AG04450 (cell line): Measurements from ENCODE around the gene STXBP5. TPM values are rescaled to one million over a fixed set of nuclear protein-coding genes. Genes with fewer than 3 reads are reported as not detected.

ENCODE experiments used
- CTCF ChIA-PET: fragments of 300-600, 350-600 bp; formaldehyde crosslinking; extraction: SDS; loops from one replicate; lab custom pipeline; 2022; ENCODE audit warnings: antibody characterized with exemption, inconsistent platforms; lab: Charles Lee
- POLR2A ChIA-PET: fragments of 350-600 bp; formaldehyde crosslinking; extraction: SDS; loops from one replicate; lab custom pipeline; 2021; ENCODE audit warnings: antibody characterized with exemption, inconsistent platforms; lab: Yijun Ruan, JAX
- DNase-seq: peaks from one replicate; pipeline ENCODE4 v3.0.0-alpha.2; 2011; ENCODE audit warnings: low read depth, low spot score
- H3K27ac ChIP-seq: one replicate; pipeline ENCODE4 v1.5.1; 2012; ENCODE audit warnings: low read depth, low read length, control low read depth
- H3K27me3 ChIP-seq: one replicate; pipeline ENCODE4 v1.6.0; 2012; ENCODE audit warnings: low read length; ENCODE audit not compliant: control insufficient read depth, insufficient read depth
- H3K4me3 ChIP-seq: 2 replicates; pipeline ENCODE4 v1.5.1; 2011; ENCODE audit warnings: mild to moderate bottlenecking, low read depth, low read length, control low read depth
- H3K9me3 ChIP-seq: 2 replicates; pipeline ENCODE4 v1.5.1; 2012; ENCODE audit warnings: low read length; ENCODE audit not compliant: control insufficient read depth, insufficient read depth
- CTCF ChIP-seq: IDR thresholded peaks from 2 replicates; pipeline ENCODE4 v1.5.1; 2011; ENCODE audit warnings: low read depth, low read length, control low read depth, inconsistent platforms
- polyA plus RNA-seq: library from polyadenylated mRNA; depleted of rRNA; stranded (reverse); fragments of >200 nt; gene quantifications from 2 replicates; pipeline ENCODE4 v1.2.3, GENCODE V29; 2011

Gene STXBP5
- polyA plus RNA-seq, 1 experiment: 40.0 TPM

GRCh38 chr6:147226163-147226724, 22.0 kb downstream of the STXBP5 start:
- no peak for DNase-seq
- ChIA-PET CTCF (no interaction called here), POLR2A (no interaction called here)
- H3K27me3 ChIP-seq: no peaks in the 10 kb centered on the region
- H3K4me3 ChIP-seq: no peak overlapping the region
- no peak overlapping the region for H3K27ac ChIP-seq
- no peak for TF ChIP-seq CTCF
- no peaks in the 10 kb centered on the region for H3K9me3 ChIP-seq

- Histone ChIP-seq H3K9me3 (no peaks in the 10 kb centered on the region), H3K27me3 (no peaks in the 10 kb centered on the region), H3K27ac (no peak overlapping the region), H3K4me3 (no peak overlapping the region)
- POLR2A ChIA-PET: no interaction called here
- DNase-seq: no peak
- CTCF ChIA-PET: no interaction called here
- no peak for TF ChIP-seq CTCF
Observed at GRCh38 chr6:147226877-147227276, 22.7 kb downstream of the STXBP5 start.

GRCh38 chr6:147227770-147228320, 23.6 kb downstream of the STXBP5 start:
- ChIA-PET POLR2A (no interaction called here), CTCF (interaction anchor here (0.6 kb wide), 1 partner anchor 17 kb away, joined by 10 read pairs; no protein-coding TSS in a partner anchor)
- Histone ChIP-seq H3K9me3 (no peaks in the 10 kb centered on the region), H3K4me3 (no peak overlapping the region), H3K27me3 (no peaks in the 10 kb centered on the region), H3K27ac (no peak overlapping the region)
- no peak for DNase-seq
- TF ChIP-seq CTCF: no peak

- no peaks in the 10 kb centered on the region for H3K27me3 ChIP-seq
- DNase-seq: no peak
- POLR2A ChIA-PET: no interaction called here
- H3K9me3 ChIP-seq: no peaks in the 10 kb centered on the region
- H3K27ac ChIP-seq: no peak overlapping the region
- TF ChIP-seq CTCF: no peak
- no peak overlapping the region for H3K4me3 ChIP-seq
- CTCF ChIA-PET: no interaction called here
Observed at GRCh38 chr6:147231589-147231988, 27.4 kb downstream of the STXBP5 start.

GRCh38 chr6:147234685-147235084, 30.5 kb downstream of the STXBP5 start:
- CTCF ChIA-PET: no interaction called here
- Histone ChIP-seq H3K27ac (no peak overlapping the region), H3K27me3 (no peaks in the 10 kb centered on the region), H3K4me3 (no peak overlapping the region), H3K9me3 (no peaks in the 10 kb centered on the region)
- POLR2A ChIA-PET: no interaction called here
- no peak for DNase-seq
- no peak for TF ChIP-seq CTCF
